ENCODE measurements around the gene PDE4D.

DNA sequence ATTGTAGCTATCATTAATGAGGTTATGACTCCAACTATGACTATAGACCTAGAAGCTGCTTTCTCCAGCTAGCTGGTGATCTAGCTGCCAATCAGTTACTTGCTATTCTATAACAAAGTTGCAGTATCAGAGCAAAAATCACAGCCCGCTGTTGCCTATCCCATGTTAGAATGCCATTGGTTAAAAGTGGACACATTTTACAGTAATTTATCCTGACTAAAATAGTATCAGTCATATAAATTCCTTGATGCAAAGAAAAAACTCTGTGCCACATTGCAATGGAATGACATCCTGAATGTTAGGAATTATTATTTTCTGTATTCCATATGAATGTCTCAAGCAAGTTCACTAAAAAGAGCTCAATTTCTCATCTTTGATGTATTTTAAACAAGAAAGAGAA is 626.5 kb downstream of the PDE4D start:
- TF ChIP-seq EZH2 (IDR thresholded peaks at IDR 0.05; ENCODE audit: low read length, unreplicated experiment), result no peak
- TF ChIP-seq, protein P1, sequence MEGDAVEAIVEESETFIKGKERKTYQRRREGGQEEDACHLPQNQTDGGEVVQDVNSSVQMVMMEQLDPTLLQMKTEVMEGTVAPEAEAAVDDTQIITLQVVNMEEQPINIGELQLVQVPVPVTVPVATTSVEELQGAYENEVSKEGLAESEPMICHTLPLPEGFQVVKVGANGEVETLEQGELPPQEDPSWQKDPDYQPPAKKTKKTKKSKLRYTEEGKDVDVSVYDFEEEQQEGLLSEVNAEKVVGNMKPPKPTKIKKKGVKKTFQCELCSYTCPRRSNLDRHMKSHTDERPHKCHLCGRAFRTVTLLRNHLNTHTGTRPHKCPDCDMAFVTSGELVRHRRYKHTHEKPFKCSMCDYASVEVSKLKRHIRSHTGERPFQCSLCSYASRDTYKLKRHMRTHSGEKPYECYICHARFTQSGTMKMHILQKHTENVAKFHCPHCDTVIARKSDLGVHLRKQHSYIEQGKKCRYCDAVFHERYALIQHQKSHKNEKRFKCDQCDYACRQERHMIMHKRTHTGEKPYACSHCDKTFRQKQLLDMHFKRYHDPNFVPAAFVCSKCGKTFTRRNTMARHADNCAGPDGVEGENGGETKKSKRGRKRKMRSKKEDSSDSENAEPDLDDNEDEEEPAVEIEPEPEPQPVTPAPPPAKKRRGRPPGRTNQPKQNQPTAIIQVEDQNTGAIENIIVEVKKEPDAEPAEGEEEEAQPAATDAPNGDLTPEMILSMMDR (conservative IDR thresholded peaks at IDR 0.05; ENCODE audit: low read depth, low read length), result no peak
- no peak for TF ChIP-seq EZH2phosphoT487 (IDR thresholded peaks at IDR 0.05; ENCODE audit: borderline replicate concordance, low read length)
